GM18907 (cell line): ENCODE results near the gene RPL26.
"Not testable (repeated sequence)": the region's sequence is repeated elsewhere in the genome, so short reads cannot be mapped to it uniquely, and the experiment has no call there.

Source experiments
- ATAC-seq: cut with Tn5 transposase; IDR thresholded peaks from one replicate; pipeline ENCODE4 v1.9.1; 2021; ENCODE audit warnings: mild to moderate bottlenecking, moderate library complexity; ENCODE audit not compliant: unreplicated experiment

Gene RPL26

DNA sequence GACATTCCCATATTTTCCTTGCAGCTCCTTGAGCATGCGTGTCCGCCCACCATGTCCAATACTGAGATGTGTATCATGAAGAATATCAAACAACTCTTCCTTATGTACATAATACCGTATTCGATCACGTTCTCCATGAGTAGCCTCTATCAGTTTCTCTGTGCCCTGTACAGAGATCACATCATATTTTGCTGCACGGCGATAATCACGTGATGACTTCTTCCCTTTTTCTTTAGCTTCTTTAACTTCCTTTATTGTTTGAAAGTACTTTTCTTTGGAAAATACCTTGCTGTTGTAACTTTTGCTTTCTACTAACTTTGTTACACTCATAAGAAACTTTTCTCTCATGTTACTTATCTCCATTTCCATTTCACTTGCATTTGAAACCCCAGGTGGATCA is 13.0 kb downstream of the RPL26 start:
- ATAC-seq: no peak

DNA sequence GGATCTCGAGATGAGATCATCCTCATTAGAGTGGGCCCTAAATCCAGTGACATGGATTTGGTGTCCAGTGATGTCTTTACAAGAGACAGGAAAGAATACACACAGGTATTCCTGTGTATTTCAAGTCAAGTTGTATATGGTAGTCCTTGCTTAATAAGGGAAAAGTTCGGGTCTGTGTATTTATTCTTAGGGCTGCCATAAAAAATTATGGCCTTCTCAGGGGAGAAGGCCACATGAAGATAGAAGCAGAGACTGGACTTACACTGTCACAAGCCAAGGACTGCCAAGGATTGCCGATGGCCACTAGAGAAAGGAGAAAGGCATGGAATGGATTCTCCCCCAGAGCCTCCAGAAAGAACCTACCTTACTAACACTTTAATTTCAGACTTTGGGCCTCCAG is 14.8 kb downstream of the RPL26 start:
- no peak for ATAC-seq

DNA sequence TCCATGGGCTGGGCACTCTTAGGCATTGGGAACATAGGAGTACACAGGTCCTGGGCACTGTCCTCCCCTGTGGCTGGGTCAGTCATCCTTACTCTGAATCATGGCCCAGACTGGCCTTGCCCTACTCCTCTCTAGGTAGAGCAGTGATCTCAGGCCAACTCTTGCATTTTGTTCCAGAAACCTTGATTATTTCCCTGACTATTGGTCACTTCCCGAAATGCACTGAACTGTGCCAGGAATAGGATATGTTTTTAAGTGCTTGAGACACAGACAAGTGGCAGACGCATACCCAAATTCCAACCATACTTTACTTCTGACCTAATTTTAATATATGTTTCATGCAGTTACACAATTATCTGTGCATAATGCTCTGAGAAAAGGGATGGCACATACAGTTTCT is 16.8 kb downstream of the RPL26 start:
- no peak for ATAC-seq

DNA sequence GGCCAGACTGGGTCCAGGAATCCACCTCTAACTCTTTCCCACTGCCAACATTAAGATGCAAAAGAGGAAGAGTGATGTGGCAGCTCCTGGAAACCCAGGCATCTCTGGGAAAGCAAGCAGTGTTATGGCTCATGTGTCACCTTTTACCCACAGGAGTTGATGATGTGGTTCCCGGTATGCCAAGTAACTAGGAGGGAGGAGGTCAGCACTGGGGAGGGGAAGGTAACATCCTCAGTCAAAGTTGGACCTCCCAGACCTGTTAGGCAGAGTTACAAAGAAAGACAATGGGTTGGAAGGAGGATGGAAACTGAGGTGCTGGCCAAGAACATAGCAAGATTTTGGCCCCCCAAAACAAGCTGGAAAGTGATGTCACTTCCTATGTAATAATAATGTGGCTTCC is 17.9 kb downstream of the RPL26 start:
- ATAC-seq: no peak

DNA sequence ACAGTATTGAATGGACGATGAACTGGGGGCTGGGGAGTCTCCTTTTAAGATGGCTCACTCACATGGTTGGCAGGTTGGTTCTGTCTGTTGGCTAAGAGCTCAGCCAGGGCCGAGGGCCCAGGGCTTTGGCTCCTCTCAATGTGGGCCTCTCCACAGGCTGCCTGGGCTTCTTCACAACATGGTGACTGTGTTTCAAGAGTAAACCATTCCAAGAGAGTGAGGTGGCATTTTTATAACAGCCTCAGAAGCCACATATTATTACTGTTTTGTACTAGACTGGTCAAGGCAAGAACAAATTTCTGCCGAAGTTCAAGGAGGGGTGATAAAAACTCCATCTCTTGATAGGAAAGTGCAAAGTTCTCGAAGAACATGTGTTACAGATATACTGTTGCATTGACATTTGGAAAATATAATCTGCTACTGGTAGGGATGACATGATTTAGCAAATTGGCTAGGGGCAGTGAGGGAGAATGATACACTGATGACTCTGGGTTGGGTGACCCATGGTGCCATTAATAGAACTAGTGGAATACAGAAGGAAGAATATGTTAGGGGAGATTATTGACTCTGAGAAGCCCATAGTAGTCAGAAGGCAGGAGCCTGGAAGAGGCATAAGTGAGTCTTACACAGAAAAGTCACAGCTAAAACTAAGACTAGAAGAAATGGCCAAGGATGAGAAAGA is 20.2 kb downstream of the RPL26 start:
- ATAC-seq: no peak

DNA sequence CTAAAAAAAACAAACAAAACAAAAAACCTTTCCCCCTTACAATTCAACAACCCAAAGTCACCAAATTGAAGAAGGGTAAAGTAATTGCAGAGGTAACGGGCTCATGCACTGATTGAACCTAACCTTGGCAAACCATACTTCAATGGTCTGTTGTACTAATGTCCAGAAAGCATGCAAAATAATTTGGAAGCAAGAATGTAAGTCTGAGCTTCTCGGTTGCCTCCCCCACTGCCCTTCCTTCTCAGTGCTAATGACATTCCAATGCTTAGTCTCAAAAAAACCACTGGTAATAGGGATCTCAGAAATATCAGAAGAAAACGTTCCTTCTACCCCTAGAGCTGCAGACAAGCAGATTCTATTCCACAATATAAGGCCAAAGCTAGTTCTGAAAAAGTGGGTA is 22.2 kb downstream of the RPL26 start:
- no peak for ATAC-seq

DNA sequence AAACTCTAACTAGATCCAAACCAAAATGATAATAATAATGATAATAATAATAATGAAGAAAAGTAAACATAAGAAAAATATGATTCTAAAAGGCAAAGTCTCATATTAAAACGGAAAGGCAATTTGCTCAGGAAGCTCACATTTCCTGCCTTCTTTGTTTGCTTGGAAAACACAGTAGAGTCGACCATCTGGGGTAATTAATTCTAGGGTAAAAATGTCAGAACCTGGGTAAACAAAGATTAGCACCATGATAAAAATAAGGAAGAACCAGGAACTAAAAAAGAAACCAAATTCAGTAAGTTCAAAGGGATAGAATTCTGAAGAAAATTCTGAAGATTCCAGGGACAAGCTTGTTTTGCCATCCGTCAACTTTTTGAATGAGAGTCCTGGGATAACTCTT is 22.7 kb downstream of the RPL26 start:
- no peak for ATAC-seq

DNA sequence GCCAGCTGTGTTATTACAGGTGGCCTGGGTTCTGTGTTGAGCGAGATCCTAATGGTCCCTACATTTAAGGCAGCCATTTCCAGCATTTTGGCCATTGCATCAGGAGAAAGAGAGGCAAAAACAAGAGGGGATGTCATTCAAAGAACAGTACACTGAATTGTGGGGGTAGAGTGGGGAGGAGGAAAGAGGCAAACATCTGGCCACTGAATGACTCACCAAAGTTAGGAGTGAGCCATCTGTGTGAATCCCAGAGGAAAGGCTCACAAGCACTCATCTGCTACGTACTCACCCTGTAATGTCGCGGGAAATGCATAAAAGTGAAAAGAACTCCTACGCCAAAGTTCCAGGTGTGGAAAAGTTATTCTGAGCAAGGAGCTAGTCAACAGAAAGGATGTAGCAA is 23.2 kb downstream of the RPL26 start:
- no peak for ATAC-seq

DNA sequence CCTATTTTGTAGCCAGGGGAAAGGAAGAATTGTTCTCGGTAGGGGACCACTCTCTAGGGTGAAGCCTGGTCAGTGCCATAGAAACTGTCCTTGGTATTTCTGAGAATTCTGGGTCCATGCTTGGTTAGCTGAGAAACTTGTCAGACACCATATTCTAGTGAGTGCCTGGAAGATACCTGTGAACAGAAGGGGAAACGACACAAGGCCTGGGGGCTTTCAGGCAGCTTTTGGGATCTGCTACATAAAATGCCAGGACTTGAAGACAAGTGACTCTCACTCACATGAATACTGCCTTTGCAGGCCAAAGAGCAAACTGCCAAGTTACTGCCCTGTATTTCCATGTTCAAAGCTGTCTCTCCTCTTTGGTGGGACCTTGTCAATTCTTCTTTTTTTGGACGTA is 25.1 kb downstream of the RPL26 start:
- no peak for ATAC-seq

DNA sequence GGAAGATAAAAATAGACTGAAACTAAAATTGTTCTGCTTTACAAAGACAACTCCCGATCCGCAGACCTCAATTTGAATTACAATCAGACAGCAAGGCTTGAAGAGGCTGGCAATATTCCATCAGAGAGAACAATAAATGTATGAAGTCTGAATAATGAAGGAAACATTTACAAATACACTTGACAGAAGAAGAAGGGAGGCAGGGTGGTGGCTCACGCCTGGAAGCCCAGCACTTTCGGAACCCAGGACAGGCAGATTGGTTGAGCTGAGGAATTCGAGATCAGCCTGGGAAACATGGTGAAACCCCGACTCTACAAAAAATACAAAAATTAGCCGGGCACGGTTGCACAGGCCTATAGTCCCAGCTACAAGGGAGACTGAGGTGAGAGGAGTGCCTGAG is 28.8 kb downstream of the RPL26 start:
- ATAC-seq: no peak

DNA sequence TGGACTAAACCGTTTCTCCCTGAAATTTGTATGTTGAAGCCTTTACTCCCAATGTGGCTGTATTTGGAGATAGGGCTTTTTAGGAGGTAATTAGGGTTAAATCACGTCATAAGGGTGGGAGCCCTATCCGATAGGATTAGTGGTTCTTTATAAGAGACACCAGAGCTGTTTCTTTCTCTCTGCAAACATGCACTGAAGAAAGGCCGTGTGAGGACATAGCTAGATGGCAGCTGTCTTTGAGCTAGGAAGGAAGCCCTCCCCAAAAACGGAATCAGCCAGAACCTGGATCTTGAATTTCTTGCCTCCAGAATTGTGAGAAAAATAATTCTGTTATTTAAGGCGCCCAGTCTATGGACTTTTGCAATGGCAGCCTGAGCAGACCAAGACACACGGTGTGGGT is 29.3 kb downstream of the RPL26 start:
- no peak for ATAC-seq

DNA sequence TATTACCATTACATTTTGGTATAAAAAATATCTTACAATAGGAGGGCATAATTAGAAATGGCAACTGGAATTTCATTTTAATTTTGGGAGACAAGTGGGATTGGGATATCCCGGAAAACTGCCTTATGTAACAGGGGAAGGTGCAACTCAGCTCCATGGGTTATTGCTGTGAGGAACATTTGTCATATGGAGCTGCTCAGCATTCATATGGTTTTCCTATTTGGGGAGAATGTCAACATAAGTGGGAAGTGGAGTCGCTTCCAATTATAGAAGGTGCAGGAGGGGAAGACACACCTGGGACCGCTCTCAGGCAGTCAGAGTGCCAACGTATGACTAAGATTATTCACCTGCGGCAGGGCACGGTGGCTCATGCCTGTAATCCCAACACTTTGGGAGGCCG is 32.7 kb downstream of the RPL26 start:
- ATAC-seq: no peak

DNA sequence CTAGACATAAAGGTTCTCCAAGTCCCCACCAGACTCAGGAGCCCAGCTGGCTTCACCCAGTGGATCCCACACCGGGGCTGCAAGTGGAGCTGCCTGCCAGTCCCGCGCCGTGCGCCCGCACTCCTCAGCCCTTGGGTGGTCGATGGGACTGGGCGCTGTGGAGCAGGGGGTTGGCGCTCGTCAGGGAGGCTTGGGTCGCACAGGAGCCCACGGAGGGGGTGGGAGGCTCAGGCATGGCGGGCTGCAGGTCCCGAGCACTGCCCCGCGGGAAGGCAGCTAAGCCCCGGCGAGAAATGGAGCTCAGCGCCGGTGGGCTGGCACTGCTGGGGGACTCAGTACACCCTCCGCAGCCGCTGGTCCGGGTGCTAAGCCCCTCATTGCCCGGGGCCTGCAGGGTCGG is 36.0 kb downstream of the RPL26 start:
- not testable (repeated sequence) for ATAC-seq

DNA sequence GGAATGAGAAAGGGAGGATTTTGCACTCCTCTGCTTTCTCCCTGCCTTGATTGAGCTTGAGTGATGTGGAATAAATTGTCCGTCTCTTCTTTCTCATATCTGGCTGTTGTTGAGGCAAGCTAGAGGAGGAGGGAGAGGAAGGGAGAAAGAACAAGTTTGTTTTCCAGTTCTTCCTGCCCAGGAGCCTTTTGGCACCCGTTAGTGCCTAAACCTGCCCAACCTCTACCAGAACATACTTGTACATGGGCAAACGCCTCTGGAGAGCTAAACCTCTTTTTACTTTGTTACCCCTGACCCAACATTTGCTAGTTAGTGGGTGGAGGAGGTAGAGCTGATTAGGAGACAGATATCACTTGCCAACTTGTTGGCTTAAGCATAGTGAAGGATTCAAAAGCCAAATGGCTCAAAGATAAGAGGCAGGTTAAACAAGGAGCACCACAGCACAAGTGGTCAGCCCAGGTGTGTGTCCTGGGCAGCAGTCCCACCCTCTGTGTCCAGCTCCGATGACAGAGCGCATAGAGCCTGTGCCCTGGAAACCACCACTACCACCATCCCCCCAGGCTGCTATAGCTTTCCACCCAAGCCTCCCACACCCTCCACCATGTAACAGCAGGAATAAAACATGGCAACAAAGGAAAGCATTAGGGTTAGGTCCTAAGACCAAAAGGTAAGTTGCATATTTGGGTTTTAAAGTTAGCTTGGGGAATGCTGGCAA is 36.9 kb downstream of the RPL26 start:
- no peak for ATAC-seq

DNA sequence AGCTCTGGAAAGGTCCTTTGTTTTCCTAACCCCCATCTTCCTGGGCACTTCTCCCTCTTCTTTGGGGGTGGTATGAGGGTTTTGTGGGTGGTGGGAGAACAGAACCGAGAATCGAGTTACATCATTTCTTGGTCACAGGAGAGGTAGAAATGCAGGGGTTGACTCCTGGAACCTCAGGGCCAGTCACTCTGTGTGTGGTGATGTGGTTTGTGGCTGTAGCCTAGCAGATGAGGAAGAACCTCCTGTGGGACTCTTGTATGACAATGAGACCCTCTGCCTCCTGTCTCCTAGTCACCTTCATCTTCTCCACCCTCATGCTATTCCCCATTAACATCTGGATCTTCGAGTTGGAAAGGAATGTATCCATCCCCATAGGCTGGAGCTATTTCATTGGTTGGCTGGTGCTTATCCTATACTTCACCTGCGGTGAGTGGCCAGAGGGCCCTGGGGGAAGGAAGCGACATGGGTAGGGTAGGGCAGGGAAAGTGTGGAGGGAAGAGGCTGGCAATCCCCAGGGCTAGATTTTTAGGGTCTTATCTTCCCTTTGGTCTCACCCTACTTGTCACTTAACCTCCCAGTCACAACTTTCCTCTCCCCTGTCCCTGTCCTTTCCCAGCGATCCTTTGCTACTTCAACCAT is 37.8 kb downstream of the RPL26 start:
- no peak for ATAC-seq

DNA sequence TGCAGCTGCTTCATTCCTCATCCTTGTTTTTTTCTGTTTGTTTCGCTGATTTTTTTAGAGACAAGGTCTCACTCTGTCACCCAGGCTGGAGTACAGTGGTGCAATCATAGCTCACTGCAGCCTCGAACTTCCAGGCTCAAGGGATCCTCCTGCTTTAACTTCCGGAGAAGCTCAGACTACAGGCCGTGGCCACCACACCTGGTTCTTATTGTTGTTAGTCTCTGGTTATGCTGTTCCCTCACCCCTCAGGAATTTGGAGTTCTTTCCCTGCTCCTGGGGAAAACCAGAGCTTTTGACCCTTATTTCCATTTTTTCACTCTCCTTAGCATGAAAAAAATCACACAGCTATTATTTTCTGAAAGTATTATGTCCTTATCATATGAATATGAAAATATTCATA is 41.5 kb downstream of the RPL26 start:
- no peak for ATAC-seq

DNA sequence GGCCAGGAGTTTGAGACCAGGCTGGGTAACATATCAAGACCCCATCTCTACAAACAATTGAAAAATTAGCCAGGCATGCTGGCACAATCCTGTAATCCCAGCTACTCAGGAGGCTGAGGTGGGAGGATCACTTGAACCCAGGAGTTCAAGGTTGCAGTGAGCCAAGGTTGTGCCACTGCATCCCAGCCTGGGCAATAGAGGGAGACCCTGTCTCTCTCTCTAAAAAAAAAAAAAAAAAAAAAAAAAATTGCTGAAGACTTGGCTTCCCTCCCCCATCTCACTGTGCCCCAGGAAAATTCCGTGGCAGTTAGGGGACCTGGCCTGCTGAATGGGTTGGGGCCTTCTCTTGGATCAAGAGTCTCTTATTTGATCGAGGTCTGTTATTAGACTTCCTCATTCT is 43.5 kb downstream of the RPL26 start, which contains the start of gene ODF4:
Gene ODF4 (plus strand): TSS at position 301 of the 400 bp plus-strand sequence. CDS start 212 bp downstream, outside the sequence.
- no peak for ATAC-seq

DNA sequence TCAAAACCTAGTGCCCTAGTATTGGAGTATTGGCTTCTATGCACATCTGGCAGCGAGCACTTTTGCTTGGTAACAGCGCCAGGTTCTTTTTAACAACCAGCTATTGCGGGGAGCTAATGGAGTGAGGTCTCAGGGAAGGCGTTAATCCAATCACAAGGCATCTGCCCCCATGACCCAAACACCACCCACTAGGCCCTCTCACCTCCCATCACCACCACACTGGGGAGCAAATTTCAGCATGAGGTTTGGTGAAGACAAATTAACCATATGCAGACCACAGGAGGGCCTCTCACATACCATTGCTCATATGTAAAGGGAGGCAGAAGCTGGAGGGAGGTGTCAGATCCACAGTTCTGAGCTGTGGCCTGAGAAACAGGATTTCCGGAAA is 44.2 kb downstream of the RPL26 start:
- no peak for ATAC-seq

DNA sequence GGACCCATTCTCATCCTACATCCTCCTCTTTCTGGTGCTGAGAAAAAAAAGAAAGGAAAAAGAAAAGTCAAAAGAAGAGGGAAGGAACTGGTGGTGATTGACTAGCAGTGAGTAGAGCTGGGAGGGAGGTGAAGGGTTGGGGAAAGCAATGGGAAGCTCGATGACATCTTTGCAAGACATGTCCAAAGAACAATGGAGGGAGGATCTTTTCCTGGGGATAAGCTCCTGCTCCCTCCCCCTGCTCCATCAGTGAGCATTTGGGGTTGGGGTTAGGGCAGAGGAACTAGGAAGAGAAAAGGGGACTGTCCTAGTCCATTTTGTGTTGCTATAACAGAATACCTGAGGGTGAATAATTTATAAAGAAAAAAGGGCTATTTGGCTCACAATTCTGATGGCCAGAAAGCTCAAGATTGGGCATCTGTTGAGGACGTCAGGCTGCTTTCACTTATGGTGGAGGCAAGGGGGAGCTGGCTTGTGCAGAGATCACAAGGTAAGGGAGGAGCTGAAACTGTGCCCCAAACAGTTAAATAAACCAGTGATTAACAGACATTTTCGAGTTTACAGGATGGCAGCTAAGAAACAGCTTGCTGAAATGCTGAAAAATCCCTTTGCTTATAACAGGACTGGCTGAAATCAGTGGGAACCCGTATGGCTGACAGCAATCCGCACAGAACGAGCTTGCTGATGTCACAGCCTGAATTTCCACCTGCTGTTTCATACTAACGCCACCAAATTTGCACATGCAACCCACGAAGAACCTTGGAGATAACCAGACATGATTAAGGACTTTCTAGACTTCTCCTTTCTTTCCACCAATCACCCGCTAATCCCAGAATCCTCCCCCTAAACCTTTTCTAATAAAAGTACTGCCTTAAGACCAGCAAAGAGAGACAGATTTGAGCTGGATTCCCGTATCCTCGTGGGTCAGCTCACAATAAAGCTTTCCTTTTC is 44.9 kb downstream of the RPL26 start:
- no peak for ATAC-seq

DNA sequence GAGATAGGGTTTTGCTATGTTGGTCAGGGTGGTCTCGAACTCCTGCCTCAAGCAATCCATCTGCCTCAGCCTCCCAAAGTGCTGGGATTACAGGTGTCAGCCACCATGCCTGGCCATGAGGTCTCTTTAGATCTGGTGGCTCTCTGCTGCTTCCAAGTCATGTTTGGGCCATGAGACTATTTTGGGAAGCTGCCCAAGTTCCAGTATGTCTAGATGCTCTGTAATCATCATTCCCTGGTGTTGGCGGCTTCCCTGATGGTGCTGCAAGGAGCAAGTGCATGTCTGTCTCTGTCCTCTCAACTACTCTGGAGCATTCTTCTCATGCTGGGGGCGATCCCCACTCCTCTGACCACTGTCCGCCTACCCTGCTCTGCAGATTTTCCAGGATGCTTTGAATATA is 49.7 kb downstream of the RPL26 start:
- ATAC-seq: no peak

DNA sequence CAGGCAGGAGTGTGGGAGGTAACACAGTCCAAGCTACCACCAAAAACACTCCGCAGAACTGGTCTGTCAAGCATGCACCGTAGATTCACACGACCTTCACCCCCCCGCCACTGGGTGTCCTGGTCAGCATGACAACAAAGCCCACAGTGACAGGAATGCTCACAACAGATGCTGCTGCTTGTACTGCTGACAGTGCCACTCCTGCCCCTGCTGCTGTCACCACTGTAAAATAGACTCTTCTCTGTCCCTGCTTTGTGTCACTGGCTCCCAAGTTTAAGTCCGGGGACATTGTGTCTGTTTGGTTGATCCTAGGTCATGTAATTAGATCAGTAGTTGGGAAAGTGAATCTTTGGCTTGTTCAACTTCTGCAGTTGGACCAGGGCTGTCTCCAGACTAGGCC is 50.3 kb downstream of the RPL26 start:
- no peak for ATAC-seq
